NT2/D1 (cell line): ENCODE measurements around the gene CDH4.

Source experiments
- DNase-seq: peaks from one replicate; pipeline ENCODE4 v3.0.0-alpha.2; 2011; ENCODE audit warnings: low read depth, low spot score
- H3K27me3 ChIP-seq: 2 replicates; pipeline ENCODE4 v1.6.0; 2011; ENCODE audit warnings: mild to moderate bottlenecking; ENCODE audit not compliant: insufficient read length, insufficient read depth
- H3K36me3 ChIP-seq: 2 replicates; pipeline ENCODE4 v1.6.1; 2011; ENCODE audit warnings: mild to moderate bottlenecking, low read length, mixed read lengths; ENCODE audit not compliant: insufficient read depth, insufficient read length
- H3K4me1 ChIP-seq: 2 replicates; pipeline ENCODE4 v1.5.1; 2011; ENCODE audit not compliant: insufficient read depth, insufficient read length
- H3K4me3 ChIP-seq: 2 replicates; pipeline ENCODE4 v1.5.1; 2011; ENCODE audit warnings: low read depth; ENCODE audit not compliant: insufficient read length
- H3K9ac ChIP-seq: 2 replicates; pipeline ENCODE4 v1.6.0; 2011; ENCODE audit warnings: low read depth; ENCODE audit not compliant: insufficient read length
- H3K9me3 ChIP-seq: 2 replicates; pipeline ENCODE4 v1.5.1; 2011; ENCODE audit warnings: mild to moderate bottlenecking, low read length; ENCODE audit not compliant: insufficient read depth
- SUZ12 ChIP-seq: IDR thresholded peaks from 2 replicates; pipeline ENCODE4 v1.6.1; 2011; ENCODE audit not compliant: insufficient read length, insufficient read depth; ENCODE audit errors: extremely low read depth
- YY1 ChIP-seq: IDR thresholded peaks from 2 replicates; pipeline ENCODE4 v1.6.1; 2011; ENCODE audit not compliant: insufficient read length, insufficient read depth
- ZNF274 ChIP-seq: IDR thresholded peaks from 2 replicates; pipeline ENCODE4 v1.6.1; 2011; ENCODE audit warnings: mild to moderate bottlenecking, low read depth, low read length

The CDH4 gene

DNA sequence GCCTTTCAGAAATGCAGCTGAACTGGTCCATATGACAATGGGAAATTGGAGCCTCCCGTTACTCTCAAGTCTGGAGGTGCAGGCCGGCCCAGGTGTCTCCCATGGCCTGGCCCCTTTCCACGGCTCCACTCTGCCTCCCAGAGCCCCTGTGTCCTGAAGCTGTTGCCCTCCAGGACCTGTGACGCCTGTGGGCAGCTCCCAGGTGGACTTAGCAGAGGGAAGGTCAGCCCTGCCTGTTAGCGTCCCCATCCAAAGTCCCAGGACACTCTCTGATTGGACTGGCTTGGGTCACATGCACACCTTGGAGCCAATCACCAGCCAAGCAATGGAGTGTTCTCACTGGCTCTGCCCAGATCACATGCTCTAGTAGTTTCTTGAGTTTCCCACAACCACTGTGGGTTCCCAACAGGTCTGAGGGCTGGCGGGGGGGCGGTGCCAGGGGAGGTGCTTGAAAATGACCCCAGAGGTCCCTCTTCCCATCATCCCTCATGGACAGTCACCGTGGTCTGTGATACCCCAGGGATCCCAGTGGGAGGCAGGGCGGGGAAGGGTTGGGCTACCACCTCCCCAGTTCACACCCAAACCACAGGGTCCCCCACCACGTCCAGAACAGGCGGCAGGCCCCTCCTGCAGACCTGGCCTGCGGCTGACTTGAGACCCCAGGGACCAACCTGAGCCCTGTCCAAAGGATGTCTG, 678.1 kb downstream of the CDH4 start:
- Histone ChIP-seq H3K9ac (no peak overlapping the region), H3K4me1 (peaks cover 11% of the 10 kb centered on the region), H3K27me3 (no peaks in the 10 kb centered on the region), H3K9me3 (no peaks in the 10 kb centered on the region), H3K4me3 (no peak overlapping the region), H3K36me3 (no peaks in the 10 kb centered on the region)
- no peak for DNase-seq
- TF ChIP-seq SUZ12 = no peak
- no peak for TF ChIP-seq ZNF274
- TF ChIP-seq YY1 = no peak

DNA sequence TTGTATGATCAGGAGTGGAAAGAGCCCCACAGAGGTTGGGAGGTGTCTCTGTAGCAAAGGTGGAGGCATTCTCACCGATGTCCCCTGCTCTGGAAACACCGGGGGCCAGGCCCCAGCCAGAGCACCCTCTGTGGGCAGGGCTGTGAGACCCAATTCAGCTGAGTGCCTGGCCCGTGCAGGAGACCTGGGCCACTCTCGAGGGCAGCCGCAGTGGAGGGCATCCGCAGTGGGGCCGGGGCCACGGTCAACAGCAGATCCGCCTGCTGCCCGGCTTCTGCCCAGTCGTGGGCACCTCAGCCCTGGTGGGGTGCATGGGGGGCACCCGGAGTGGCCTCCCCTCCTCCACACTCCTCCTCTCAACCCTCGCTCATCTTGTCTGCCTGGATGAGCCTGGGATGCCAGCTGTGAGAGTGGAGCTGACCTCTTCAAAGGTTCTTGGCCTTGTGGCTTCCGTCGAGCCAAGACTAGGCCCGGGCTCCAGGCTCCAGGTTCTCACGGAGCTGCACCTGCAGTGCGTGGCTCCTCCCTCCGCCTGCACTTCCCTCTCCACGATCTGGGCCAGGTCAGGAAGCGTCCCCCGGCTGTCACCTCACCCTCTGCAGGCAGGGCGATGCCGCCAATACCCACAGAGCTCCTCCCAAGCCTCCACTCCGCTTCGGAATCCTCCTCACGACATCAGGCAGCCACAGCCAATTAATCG, 678.9 kb downstream of the CDH4 start:
- Histone ChIP-seq H3K36me3 (no peaks in the 10 kb centered on the region), H3K27me3 (no peaks in the 10 kb centered on the region), H3K4me3 (no peak overlapping the region), H3K9ac (no peak overlapping the region), H3K9me3 (no peaks in the 10 kb centered on the region), H3K4me1 (peaks cover 13% of the 10 kb centered on the region)
- TF ChIP-seq SUZ12 (no peak), ZNF274 (no peak), YY1 (no peak)
- no peak for DNase-seq

DNA sequence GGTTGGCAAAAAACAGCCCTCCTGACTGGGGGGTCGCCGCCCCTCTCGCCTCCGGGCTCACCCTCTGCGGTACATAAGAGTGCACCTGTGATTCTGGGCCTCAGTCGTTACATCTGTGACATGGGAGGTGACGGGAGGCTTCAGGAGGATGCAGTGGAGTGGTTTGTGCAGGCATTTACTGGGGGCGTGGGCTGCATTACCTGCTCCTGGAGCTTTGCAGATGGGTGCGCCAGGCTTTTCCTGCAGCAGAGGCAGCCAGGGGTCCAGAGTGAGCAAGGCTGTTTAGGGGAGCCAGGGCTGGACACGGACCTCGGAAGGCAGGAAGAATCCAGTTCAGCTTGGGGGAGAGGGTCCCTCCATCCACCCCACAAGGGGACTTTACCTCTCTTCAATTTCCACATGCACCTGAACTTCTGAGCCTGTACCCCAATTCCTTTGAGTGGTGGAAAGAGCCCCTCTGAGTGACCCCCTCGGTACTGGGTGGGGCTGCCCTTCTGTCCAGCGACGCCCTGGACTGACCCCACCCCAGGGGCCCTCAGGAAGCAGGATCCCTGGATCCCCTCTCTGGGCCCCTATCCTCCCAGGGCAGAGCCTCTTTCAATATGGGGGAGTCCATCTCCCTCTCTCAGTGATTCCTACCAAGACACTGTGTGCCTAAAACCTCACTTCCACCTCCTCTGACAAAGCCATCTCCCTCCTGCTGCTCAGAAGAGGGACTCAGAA, 679.6 kb downstream of the CDH4 start:
- peaks cover 17% of the 10 kb centered on the region for H3K4me1 ChIP-seq
- H3K4me3 ChIP-seq = no peak overlapping the region
- H3K27me3 ChIP-seq = no peaks in the 10 kb centered on the region
- H3K9me3 ChIP-seq = no peaks in the 10 kb centered on the region
- TF ChIP-seq ZNF274 (no peak), SUZ12 (no peak), YY1 (no peak)
- no peak for DNase-seq
- no peaks in the 10 kb centered on the region for H3K36me3 ChIP-seq
- H3K9ac ChIP-seq = no peak overlapping the region

DNA sequence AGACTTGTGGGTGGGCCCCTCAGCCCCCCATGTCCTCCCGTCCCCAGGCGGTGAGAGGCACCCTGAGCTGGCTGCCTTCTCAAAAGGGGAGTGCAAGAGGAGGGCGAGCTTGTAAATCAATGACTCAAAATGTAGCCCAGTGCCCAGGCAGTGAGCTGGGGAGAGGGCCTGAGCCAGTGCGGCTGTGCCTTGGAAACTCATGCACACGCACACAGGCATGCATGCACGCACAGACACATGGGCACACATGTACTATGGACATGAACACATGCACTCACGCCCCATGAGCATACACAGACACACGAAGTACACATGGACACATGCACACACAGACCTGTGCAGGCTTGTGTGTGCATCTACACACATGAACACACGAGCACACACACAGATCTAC, 680.1 kb downstream of the CDH4 start:
- Histone ChIP-seq H3K4me1 (peaks cover 20% of the 10 kb centered on the region), H3K9ac (no peak overlapping the region), H3K9me3 (no peaks in the 10 kb centered on the region), H3K36me3 (no peaks in the 10 kb centered on the region), H3K27me3 (no peaks in the 10 kb centered on the region), H3K4me3 (no peak overlapping the region)
- no peak for DNase-seq
- no peak for TF ChIP-seq YY1
- TF ChIP-seq SUZ12 = no peak
- no peak for TF ChIP-seq ZNF274

DNA sequence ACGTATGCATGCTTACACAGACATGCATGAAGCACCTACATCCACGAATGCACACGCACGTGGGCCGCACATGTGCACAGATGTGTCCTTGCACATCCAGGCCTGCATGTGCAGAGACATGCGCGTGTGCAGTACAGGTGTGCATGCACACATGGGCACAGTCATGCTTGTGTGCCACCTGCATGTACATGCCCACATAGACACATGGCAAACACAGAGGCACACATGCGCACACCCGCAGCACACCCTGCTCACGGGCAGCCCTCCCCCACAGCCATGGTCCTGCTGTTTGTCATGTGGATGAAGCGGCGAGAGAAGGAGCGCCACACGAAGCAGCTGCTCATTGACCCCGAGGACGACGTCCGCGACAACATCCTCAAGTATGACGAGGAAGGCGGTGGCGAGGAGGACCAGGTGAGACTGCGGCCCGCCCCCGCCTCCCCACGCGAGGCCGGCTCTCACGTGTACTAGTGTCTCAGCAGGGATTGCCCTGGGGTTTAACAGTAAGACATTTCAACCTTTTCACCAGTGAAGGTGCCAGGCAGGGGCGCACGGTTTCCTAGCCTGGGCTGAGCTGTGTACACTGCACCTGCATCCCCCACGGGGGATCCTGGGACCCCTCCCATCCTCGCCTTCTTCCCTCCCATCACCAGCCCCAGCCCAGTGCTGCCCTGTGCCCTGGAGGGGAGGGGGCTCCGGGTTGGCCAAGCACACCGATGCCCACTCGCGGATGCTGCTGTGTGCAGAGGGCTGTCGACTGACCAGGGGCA, 680.8 kb downstream of the CDH4 start:
- Histone ChIP-seq H3K4me1 (peaks cover 26% of the 10 kb centered on the region), H3K9me3 (no peaks in the 10 kb centered on the region), H3K27me3 (no peaks in the 10 kb centered on the region), H3K9ac (no peak overlapping the region), H3K36me3 (no peaks in the 10 kb centered on the region), H3K4me3 (no peak overlapping the region)
- DNase-seq = no peak
- no peak for TF ChIP-seq YY1
- no peak for TF ChIP-seq SUZ12
- no peak for TF ChIP-seq ZNF274

DNA sequence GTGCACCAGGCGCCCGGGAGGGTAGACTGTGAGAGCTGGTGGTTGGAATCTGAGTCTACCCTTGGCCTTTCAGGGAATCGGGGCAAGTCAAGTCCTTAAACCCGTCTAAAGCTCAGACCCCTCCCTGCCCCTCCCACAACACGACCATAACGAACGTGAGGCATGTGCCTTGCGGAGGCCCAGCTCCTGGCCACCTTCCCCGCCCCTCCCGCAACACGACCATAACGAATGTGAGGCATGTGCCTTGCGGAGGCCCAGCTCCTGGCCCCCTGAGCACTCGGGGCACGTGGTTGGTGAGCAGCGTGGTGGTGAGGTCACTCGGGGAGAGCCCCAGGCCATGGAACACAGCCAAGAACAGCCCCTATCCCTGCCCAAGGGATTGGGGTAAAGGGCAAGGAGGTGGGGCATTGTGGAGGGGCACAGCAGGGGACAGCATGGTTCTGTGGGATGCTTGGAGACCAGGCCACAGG, 681.5 kb downstream of the CDH4 start:
- Histone ChIP-seq H3K27me3 (no peaks in the 10 kb centered on the region), H3K4me1 (peaks cover 28% of the 10 kb centered on the region), H3K4me3 (no peak overlapping the region), H3K36me3 (no peaks in the 10 kb centered on the region), H3K9me3 (no peaks in the 10 kb centered on the region), H3K9ac (no peak overlapping the region)
- TF ChIP-seq YY1 (no peak), SUZ12 (no peak), ZNF274 (no peak)
- no peak for DNase-seq
